T-helper 2 cell treated with Interferon-gamma antibody and Interleukin-4, amounts not matched to agents 100 ng/mL and 5 ng/mL, for 36 hours (primary cell): ENCODE data around the gene TTC9C. TPM values are rescaled to one million over a fixed set of nuclear protein-coding genes. Genes with fewer than 3 reads are reported as not detected.
"Not testable (repeated sequence)": the region's sequence is repeated elsewhere in the genome, so short reads cannot be mapped to it uniquely, and the experiment has no call there.

Source experiments
- intact Hi-C: fragments of 100-400 bp; cut with micrococcal nuclease; formaldehyde crosslinking; loops from one replicate; pipeline ENCODE4 v1.15.1; 2023
- total RNA-seq: library from RNA; stranded (reverse); gene quantifications from 2 replicates; pipeline ENCODE4 v1.2.3, GENCODE V29; 2022

Gene TTC9C
- total RNA-seq: 37.0 and 39.9 TPM in 2 replicates

GRCh38 chr11:62728171-62728988 lies at the start of gene TTC9C:
Gene TTC9C (plus strand): TSS chr11:62728486. CDS start chr11:62728849, 363 bp downstream.
- intact Hi-C loops: loop anchor here (1.0 to 2.0 kb wide), 5 partner anchors 25 to 82 kb away; partner anchors contain the start of genes GANAB, NXF1, POLR2G and TMEM179B

- intact Hi-C loops: loop anchor here (1.0 to 10.0 kb wide), 4 partner anchors 8 to 254 kb away; partner anchors contain the start of genes C11orf98, CSKMT, INTS5 and UQCC3
Measured at GRCh38 chr11:62678770-62679696, 49.3 kb upstream of the TTC9C start, which contains the start of gene UBXN1. Gene UBXN1 (minus strand): TSS chr11:62679073. CDS start chr11:62678923, 150 bp downstream.

GRCh38 chr11:62680825-62681240 lies 47.5 kb upstream of the TTC9C start:
- intact Hi-C loops: loop anchor here (1.0 kb wide), 1 partner anchor 13 kb away; no protein-coding TSS in a partner anchor

GRCh38 chr11:62682518-62682917 lies 45.8 kb upstream of the TTC9C start:
- intact Hi-C loops: no loop called here

GRCh38 chr11:62687508-62688396 lies 40.5 kb upstream of the TTC9C start:
- intact Hi-C loops: no loop called here

- intact Hi-C loops: no loop called here
Measured at GRCh38 chr11:62688491-62688890, 39.8 kb upstream of the TTC9C start.

GRCh38 chr11:62689421-62690183 lies 38.7 kb upstream of the TTC9C start, which contains the start of gene LRRN4CL:
Gene LRRN4CL (minus strand): TSS chr11:62689530. CDS start chr11:62688508, 1,022 bp downstream.
- intact Hi-C loops: no loop called here

- intact Hi-C loops: loop anchor here (1.0 to 2.0 kb wide), 3 partner anchors 12 to 313 kb away; no protein-coding TSS in a partner anchor
Measured at GRCh38 chr11:62693624-62694023, 34.7 kb upstream of the TTC9C start.

GRCh38 chr11:62694455-62695167 lies 33.7 kb upstream of the TTC9C start:
- intact Hi-C loops: loop anchor here (1.0 to 2.0 kb wide), 3 partner anchors 13 to 314 kb away; no protein-coding TSS in a partner anchor

GRCh38 chr11:62702246-62702645 lies 26.0 kb upstream of the TTC9C start:
- intact Hi-C loops: no loop called here

- intact Hi-C loops: not testable (repeated sequence)
Measured at GRCh38 chr11:62703921-62704320, 24.4 kb upstream of the TTC9C start.

- intact Hi-C loops: loop anchor here (5.0 kb wide), 3 partner anchors 33 to 127 kb away; partner anchors contain the start of genes LBHD1, STX5, TEX54 and TUT1
Measured at GRCh38 chr11:62705413-62705812, 22.9 kb upstream of the TTC9C start.

GRCh38 chr11:62705880-62706849 lies 22.1 kb upstream of the TTC9C start:
- intact Hi-C loops: loop anchor here (5.0 kb wide), 3 partner anchors 34 to 126 kb away; partner anchors contain the start of genes LBHD1, STX5, TEX54 and TUT1

- intact Hi-C loops: loop anchor here (5.0 kb wide), 3 partner anchors 35 to 125 kb away; partner anchors contain the start of genes LBHD1, STX5, TEX54 and TUT1
Measured at GRCh38 chr11:62706850-62707247, 21.4 kb upstream of the TTC9C start.

- intact Hi-C loops: loop anchor here (5.0 kb wide), 3 partner anchors 35 to 125 kb away; partner anchors contain the start of genes LBHD1, STX5, TEX54 and TUT1
Measured at GRCh38 chr11:62707277-62707861, 20.9 kb upstream of the TTC9C start, which contains the start of the genes BSCL2 and GNG3. Gene BSCL2 (minus strand): TSS chr11:62707424. CDS start chr11:62707195, 229 bp downstream. Gene GNG3 (plus strand): TSS chr11:62707676. CDS start chr11:62708296, 620 bp downstream.

GRCh38 chr11:62708392-62708791 lies 19.9 kb upstream of the TTC9C start:
- intact Hi-C loops: loop anchor here (2.0 to 5.0 kb wide), 4 partner anchors 36 to 124 kb away; partner anchors contain the start of genes GANAB, LBHD1, STX5 and TEX54
